Upper lobe of right lung (tissue), 1 donor: ENCODE data around the gene BCAR3. TPM values are rescaled to one million over a fixed set of nuclear protein-coding genes. Genes with fewer than 3 reads are reported as not detected.

Experiments used
- ATAC-seq: fragments of 200-7000 bp; cut with Tn5 transposase; one replicate; pipeline ENCODE4 v1.9.1; 2020; ENCODE audit warnings: mild to moderate bottlenecking, moderate library complexity
- DNase-seq: peaks from one replicate; pipeline ENCODE4 v3.0.0-alpha.2; 2020
- H3K27ac ChIP-seq: fragments of 200-600 bp; one replicate; pipeline ENCODE4 v1.8.0; 2022
- H3K27me3 ChIP-seq: fragments of 200-600 bp; one replicate; pipeline ENCODE4 v1.8.0; 2022; ENCODE audit warnings: mild to moderate bottlenecking
- H3K36me3 ChIP-seq: fragments of 200-600 bp; one replicate; pipeline ENCODE4 v1.8.0; 2022
- H3K4me1 ChIP-seq: fragments of 200-600 bp; one replicate; pipeline ENCODE4 v1.8.0; 2022
- H3K4me3 ChIP-seq: fragments of 200-600 bp; one replicate; pipeline ENCODE4 v1.8.0; 2022; ENCODE audit warnings: mild to moderate bottlenecking
- H3K9me3 ChIP-seq: fragments of 200-600 bp; one replicate; pipeline ENCODE4 v1.8.0; 2022
- CTCF ChIP-seq: fragments of 200-600 bp; IDR thresholded peaks from one replicate; pipeline ENCODE4 v1.8.0; 2022; ENCODE audit warnings: antibody characterized with exemption
- intact Hi-C: fragments of 100-400 bp; cut with DNase I; formaldehyde crosslinking; loops from one replicate; pipeline ENCODE4 v1.11.0; 2022
- total RNA-seq: library from RNA; stranded (reverse); fragmentation: NEBNext Ultra II Directional; extraction: Animal tissue kit (Norgen Biotek cat#: 25700); gene quantifications from one replicate; pipeline ENCODE4 v1.2.1, GENCODE V29; 2021
- donor health status: DM: no; HTN: yes; CAD: no; lungs with severe emphysema.

The BCAR3 gene
- total RNA-seq, 1 donor from 2014 or later: 23.5 TPM

DNA sequence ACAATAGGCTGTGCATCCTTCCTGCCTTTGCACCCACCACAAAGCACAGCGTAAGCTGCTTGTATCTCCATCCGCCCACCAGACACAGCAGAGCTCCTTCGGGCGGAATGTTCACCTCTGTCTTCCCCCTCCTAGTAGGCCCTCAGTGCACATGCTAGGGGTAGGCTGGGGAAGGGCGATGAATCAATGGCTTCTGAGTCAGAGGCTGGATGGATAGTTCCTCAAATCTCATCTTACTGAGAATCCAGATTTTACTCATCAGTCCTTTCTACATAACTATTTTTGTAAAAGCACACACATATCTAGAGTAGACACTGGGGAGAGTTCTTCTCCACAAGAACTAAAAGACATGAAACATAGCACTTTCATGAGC is 73.8 kb downstream of the BCAR3 start:
- intact Hi-C loops: no loop called here
- no peaks in the 10 kb centered on the region for H3K36me3 ChIP-seq
- no peak for TF ChIP-seq CTCF
- H3K4me1 ChIP-seq: peaks cover 7% of the 10 kb centered on the region
- no peak overlapping the region for H3K4me3 ChIP-seq
- peak; percentile 77 for ATAC-seq
- no peaks in the 10 kb centered on the region for H3K27me3 ChIP-seq
- H3K9me3 ChIP-seq: no peaks in the 10 kb centered on the region
- DNase-seq: no peak
- H3K27ac ChIP-seq: no peak overlapping the region

- Histone ChIP-seq H3K27me3 (no peaks in the 10 kb centered on the region), H3K9me3 (no peaks in the 10 kb centered on the region), H3K4me1 (peaks cover 7% of the 10 kb centered on the region), H3K4me3 (no peak overlapping the region), H3K36me3 (no peaks in the 10 kb centered on the region), H3K27ac (no peak overlapping the region)
- DNase-seq (no peak), ATAC-seq (no peak)
- no peak for TF ChIP-seq CTCF
- intact Hi-C loops: no loop called here
These were observed 75.7 kb downstream of the BCAR3 start for GRCh38 chr1:93605812-93606512.

DNA sequence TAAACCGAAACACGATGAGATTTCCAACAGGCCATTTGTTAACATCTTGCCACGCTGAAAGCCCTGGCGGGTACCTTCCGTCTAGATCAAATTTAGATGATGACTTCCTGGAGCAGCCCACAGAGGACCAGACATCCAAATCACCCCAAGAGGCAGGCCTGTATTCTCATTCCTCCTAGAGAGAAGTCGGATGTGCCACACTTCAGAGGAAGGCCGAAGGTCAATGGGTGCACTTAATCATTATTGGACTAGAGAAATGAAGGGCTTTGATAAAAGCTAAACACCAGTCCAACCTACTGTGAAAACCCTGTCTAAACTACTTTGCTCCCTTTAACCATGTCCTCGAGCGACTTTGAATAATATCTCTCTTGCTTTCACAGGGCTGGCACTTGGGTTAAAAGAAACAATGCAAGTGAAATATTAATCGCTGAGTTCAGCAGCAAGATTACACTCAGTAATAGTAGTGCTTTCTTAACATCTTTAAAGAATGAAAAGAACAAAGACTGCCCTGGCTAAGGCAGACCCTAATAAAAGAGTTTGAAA is 76.5 kb downstream of the BCAR3 start:
- Histone ChIP-seq H3K27me3 (no peaks in the 10 kb centered on the region), H3K27ac (no peak overlapping the region), H3K4me3 (no peak overlapping the region), H3K36me3 (no peaks in the 10 kb centered on the region), H3K9me3 (no peaks in the 10 kb centered on the region), H3K4me1 (peaks cover 7% of the 10 kb centered on the region)
- ATAC-seq (no peak), DNase-seq (no peak)
- TF ChIP-seq CTCF: no peak
- intact Hi-C loops: no loop called here

DNA sequence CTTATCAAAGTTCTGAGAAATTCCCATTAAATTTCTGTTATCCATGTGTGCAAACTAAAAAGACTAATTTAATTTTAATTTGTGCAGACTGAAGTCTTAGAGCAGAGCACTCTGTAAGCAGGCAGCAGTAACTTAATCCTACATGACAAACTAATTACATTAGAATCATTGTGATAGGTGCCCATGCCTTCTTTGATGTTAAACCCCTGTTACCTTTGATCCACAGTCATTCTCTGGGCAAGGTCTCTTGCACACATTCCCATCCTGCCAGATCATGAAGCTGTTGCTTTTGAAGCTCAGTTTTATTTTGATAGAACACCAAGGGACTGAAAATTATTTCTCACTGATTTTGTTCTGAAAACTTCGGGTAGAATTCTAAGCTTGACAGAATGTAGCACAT is 77.2 kb downstream of the BCAR3 start:
- peaks cover 7% of the 10 kb centered on the region for H3K4me1 ChIP-seq
- H3K9me3 ChIP-seq: no peaks in the 10 kb centered on the region
- no peak overlapping the region for H3K27ac ChIP-seq
- no peak overlapping the region for H3K4me3 ChIP-seq
- intact Hi-C loops: no loop called here
- no peaks in the 10 kb centered on the region for H3K36me3 ChIP-seq
- ATAC-seq (no peak), DNase-seq (no peak)
- H3K27me3 ChIP-seq: no peaks in the 10 kb centered on the region
- no peak for TF ChIP-seq CTCF

GRCh38 chr1:93603601-93604000 is 78.0 kb downstream of the BCAR3 start:
- no peak overlapping the region for H3K27ac ChIP-seq
- ATAC-seq: no peak
- no peak for TF ChIP-seq CTCF
- no peaks in the 10 kb centered on the region for H3K36me3 ChIP-seq
- H3K27me3 ChIP-seq: no peaks in the 10 kb centered on the region
- no peaks in the 10 kb centered on the region for H3K4me1 ChIP-seq
- H3K9me3 ChIP-seq: no peaks in the 10 kb centered on the region
- intact Hi-C loops: no loop called here
- no peak overlapping the region for H3K4me3 ChIP-seq
- DNase-seq: no peak

GRCh38 chr1:93603106-93603505 is 78.5 kb downstream of the BCAR3 start:
- Histone ChIP-seq H3K27me3 (no peaks in the 10 kb centered on the region), H3K9me3 (no peaks in the 10 kb centered on the region), H3K4me1 (no peaks in the 10 kb centered on the region), H3K36me3 (no peaks in the 10 kb centered on the region), H3K27ac (no peak overlapping the region), H3K4me3 (no peak overlapping the region)
- no peak for ATAC-seq
- intact Hi-C loops: no loop called here
- TF ChIP-seq CTCF: no peak
- no peak for DNase-seq
